Erythroblast (primary cell): ENCODE data around the gene BRD3OS.

Experiments used
- GATA1 ChIP-seq: IDR thresholded peaks from 2 replicates; pipeline ENCODE4 v1.6.1; 2011; ENCODE audit warnings: low read depth, mild to moderate bottlenecking, control low read depth, low read length, moderate library complexity
- POLR2A ChIP-seq: IDR thresholded peaks from 2 replicates; pipeline ENCODE4 v1.6.1; 2011; ENCODE audit warnings: mild to moderate bottlenecking, low read length

GRCh38 chr9:134056483-134057306, 31.4 kb downstream of the BRD3OS start:
- TF ChIP-seq POLR2A, result no peak
- TF ChIP-seq GATA1, result no peak
